Raji (cell line): ENCODE data around the gene ATRN.

ENCODE experiments used
- POLR2A ChIP-seq: IDR thresholded peaks from 2 replicates; pipeline ENCODE4 v1.6.1; 2011; ENCODE audit warnings: low read depth, low read length, control low read depth; ENCODE audit not compliant: insufficient read depth

The ATRN gene

GRCh38 chr20:3470627-3471396 is at the start of gene ATRN:
Gene ATRN (plus strand): TSS chr20:3471018. CDS start chr20:3471108, 90 bp downstream.
- peak; percentile 31; the same call in 1 of the 2 replicates for TF ChIP-seq POLR2A

GRCh38 chr20:3421985-3422384 is 48.8 kb upstream of the ATRN start:
- TF ChIP-seq POLR2A = no peak

- TF ChIP-seq POLR2A = no peak
Measured at GRCh38 chr20:3423126-3423525, 47.7 kb upstream of the ATRN start.

- TF ChIP-seq POLR2A = no peak
Measured at GRCh38 chr20:3430376-3431069, 40.3 kb upstream of the ATRN start.

- no peak for TF ChIP-seq POLR2A
Measured at GRCh38 chr20:3431109-3431508, 39.7 kb upstream of the ATRN start.

GRCh38 chr20:3432844-3433243 is 38.0 kb upstream of the ATRN start:
- TF ChIP-seq POLR2A = no peak

- no peak for TF ChIP-seq POLR2A
Measured at GRCh38 chr20:3433744-3434143, 37.1 kb upstream of the ATRN start.

GRCh38 chr20:3434232-3434631 is 36.6 kb upstream of the ATRN start:
- no peak for TF ChIP-seq POLR2A

GRCh38 chr20:3436864-3437574 is 33.8 kb upstream of the ATRN start:
- no peak for TF ChIP-seq POLR2A

GRCh38 chr20:3446779-3447178 is 24.0 kb upstream of the ATRN start:
- TF ChIP-seq POLR2A = no peak

- TF ChIP-seq POLR2A = no peak
Measured at GRCh38 chr20:3447321-3447720, 23.5 kb upstream of the ATRN start.

- TF ChIP-seq POLR2A = no peak
Measured at GRCh38 chr20:3449319-3449718, 21.5 kb upstream of the ATRN start.

GRCh38 chr20:3452136-3452535 is 18.7 kb upstream of the ATRN start:
- no peak for TF ChIP-seq POLR2A

GRCh38 chr20:3452690-3453089 is 18.1 kb upstream of the ATRN start:
- TF ChIP-seq POLR2A = no peak

GRCh38 chr20:3454831-3455230 is 16.0 kb upstream of the ATRN start:
- no peak for TF ChIP-seq POLR2A

GRCh38 chr20:3456648-3457047 is 14.2 kb upstream of the ATRN start:
- TF ChIP-seq POLR2A = no peak
